HK-2 (cell line): Measurements from ENCODE around the gene LSAMP.
"Not testable (repeated sequence)": the region's sequence is repeated elsewhere in the genome, so short reads cannot be mapped to it uniquely, and the experiment has no call there.

Experiments
- DNase-seq: peaks from one replicate; pipeline ENCODE4 v3.0.0-alpha.2; 2018; ENCODE audit not compliant: unreplicated experiment

Gene LSAMP

GRCh38 chr3:115891006-115891636 is 554.2 kb downstream of the LSAMP start:
- no peak for DNase-seq

- no peak for DNase-seq
Observed at GRCh38 chr3:115890579-115890978, 554.7 kb downstream of the LSAMP start.

GRCh38 chr3:115885621-115886020 is 559.7 kb downstream of the LSAMP start:
- no peak for DNase-seq

- no peak for DNase-seq
Observed at GRCh38 chr3:115877615-115877899, 567.7 kb downstream of the LSAMP start.

- DNase-seq, result no peak
Observed at GRCh38 chr3:115876876-115877614, 568.2 kb downstream of the LSAMP start.

- DNase-seq, result no peak
Observed at GRCh38 chr3:115875460-115875859, 569.8 kb downstream of the LSAMP start.

- no peak for DNase-seq
Observed at GRCh38 chr3:115871735-115872134, 573.6 kb downstream of the LSAMP start.

- no peak for DNase-seq
Observed at GRCh38 chr3:115864911-115865310, 580.4 kb downstream of the LSAMP start.

- no peak for DNase-seq
Observed at GRCh38 chr3:115862849-115863248, 582.4 kb downstream of the LSAMP start.

GRCh38 chr3:115862099-115862498 is 583.2 kb downstream of the LSAMP start:
- no peak for DNase-seq

GRCh38 chr3:115861166-115861733 is 584.0 kb downstream of the LSAMP start:
- DNase-seq, result no peak

GRCh38 chr3:115860766-115861165 is 584.5 kb downstream of the LSAMP start:
- no peak for DNase-seq

- DNase-seq, result no peak
Observed at GRCh38 chr3:115859002-115859807, 586.1 kb downstream of the LSAMP start.

- no peak for DNase-seq
Observed at GRCh38 chr3:115857518-115858136, 587.7 kb downstream of the LSAMP start.

- DNase-seq, result no peak
Observed at GRCh38 chr3:115855911-115856310, 589.4 kb downstream of the LSAMP start.

- DNase-seq, result no peak
Observed at GRCh38 chr3:115853104-115853503, 592.2 kb downstream of the LSAMP start.

GRCh38 chr3:115852278-115852677 is 593.0 kb downstream of the LSAMP start:
- no peak for DNase-seq

- DNase-seq, result no peak
Observed at GRCh38 chr3:115851571-115851970, 593.7 kb downstream of the LSAMP start.

- no peak for DNase-seq
Observed at GRCh38 chr3:115848641-115849040, 596.6 kb downstream of the LSAMP start.

- DNase-seq, result no peak
Observed at GRCh38 chr3:115845986-115846385, 599.3 kb downstream of the LSAMP start.

GRCh38 chr3:115844729-115845128 is 600.6 kb downstream of the LSAMP start:
- DNase-seq, result not testable (repeated sequence)

- DNase-seq, result no peak
Observed at GRCh38 chr3:115843206-115843605, 602.1 kb downstream of the LSAMP start.
